Measurements from ENCODE around the gene TAF4. TPM values are rescaled to one million over a fixed set of nuclear protein-coding genes. Genes with fewer than 3 reads are reported as not detected.

TAF4 gene
- total and polyA plus RNA-seq, 2 donors (not counting 3 experiments of a cell fraction or from before 2014, with no cell fraction given), result 6.1 to 19.5 TPM

DNA sequence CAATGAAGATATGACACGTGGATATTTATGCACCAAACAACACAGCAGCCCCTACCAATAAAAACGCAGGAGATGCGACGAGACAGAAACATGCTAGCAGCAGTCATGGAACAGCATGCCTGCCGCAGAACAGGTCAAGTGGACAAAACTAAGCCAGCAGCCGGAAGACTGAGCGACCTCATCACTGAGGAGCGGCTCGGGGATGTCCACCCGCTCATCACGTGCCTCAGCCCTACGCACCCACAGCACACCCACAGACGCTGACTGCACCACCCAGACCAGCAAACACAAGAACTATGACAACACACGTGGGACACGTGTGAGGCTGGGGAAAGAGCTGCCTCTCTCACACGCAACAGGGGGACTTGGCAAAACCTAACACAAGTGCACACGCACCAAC is 81.7 kb downstream of the TAF4 start:
- dilution Hi-C loops (cut with MboI; ENCODE audit: extremely low pct_ligation_motif_present, low sequenced_read_pairs), result no loop called here

More for the DNA sequence above, 81.7 kb downstream of the TAF4 start:
- Histone ChIP-seq H3K4me3 (replicated peaks in 1 of 3; ENCODE audit: insufficient read depth in 1 of 3, low read depth in 1 of 3, low read length in 3 of 3) (no peak overlapping the region), H3K9me3 (replicated peaks; ENCODE audit: control insufficient read depth, insufficient read depth, low read length) (no peaks in the 10 kb centered on the region), H4K20me1 (replicated peaks; ENCODE audit: control insufficient read depth, extremely low read depth, insufficient read depth, low read length) (no peaks in the 10 kb centered on the region), H3K27me3 (ENCODE audit: control insufficient read depth in 2 of 2, insufficient read depth in 2 of 2, low read length in 2 of 2) (no peaks in the 10 kb centered on the region), H3K4me2 (ENCODE audit: insufficient read depth, low read length) (no peak overlapping the region), H3K36me3 (ENCODE audit: control insufficient read depth in 2 of 2, extremely low read depth in 1 of 2, insufficient read depth in 2 of 2, low read length in 2 of 2) (peaks cover 0 to 8% of the 10 kb centered on the region in 2 experiments), H3K9me1 (replicated peaks; ENCODE audit: control insufficient read depth, extremely low read depth, insufficient read depth, low read length) (no peaks in the 10 kb centered on the region), H3K4me1 (ENCODE audit: control insufficient read depth, extremely low read depth, insufficient read depth, low read length) (no peaks in the 10 kb centered on the region), H3K27ac (ENCODE audit: insufficient read depth, low read depth, low read length) (no peak overlapping the region), H2AFZ (ENCODE audit: low read depth, low read length) (no peak overlapping the region), H3K9ac (replicated peaks; ENCODE audit: extremely low read depth, insufficient read depth, low read length) (no peak overlapping the region), H3K79me2 (ENCODE audit: control insufficient read depth, insufficient read depth, low read length) (no peaks in the 10 kb centered on the region)
- CTCF ChIA-PET, result no interaction called here
- intact Hi-C loops (cut with micrococcal nuclease), result no loop called here
- FAIRE-seq (no peak), DNase-seq (ENCODE audit: low read depth, low spot score) (no peak)
- TF ChIP-seq FOS (IDR thresholded peaks at IDR 0.05; ENCODE audit: borderline replicate concordance, insufficient read depth, low read length) (no peak), EZH2 (IDR thresholded peaks at IDR 0.05; ENCODE audit: borderline replicate concordance, low read depth, low read length, severe bottlenecking) (no peak), MYC (IDR thresholded peaks at IDR 0.05; ENCODE audit: low read depth, low read length) (no peak), POLR2A (IDR thresholded peaks at IDR 0.05; ENCODE audit: low read depth, low read length) (no peak), GATA2 (IDR thresholded peaks at IDR 0.05; ENCODE audit: insufficient read depth, insufficient read length, low read depth, low read length) (no peak), POLR2AphosphoS5 (IDR thresholded peaks at IDR 0.05; ENCODE audit: insufficient read depth, low read depth, low read length) (no peak), JUN (IDR thresholded peaks at IDR 0.05; ENCODE audit: borderline replicate concordance, insufficient read depth, insufficient read length, low read depth) (no peak)
- TF ChIP-seq, protein P1, sequence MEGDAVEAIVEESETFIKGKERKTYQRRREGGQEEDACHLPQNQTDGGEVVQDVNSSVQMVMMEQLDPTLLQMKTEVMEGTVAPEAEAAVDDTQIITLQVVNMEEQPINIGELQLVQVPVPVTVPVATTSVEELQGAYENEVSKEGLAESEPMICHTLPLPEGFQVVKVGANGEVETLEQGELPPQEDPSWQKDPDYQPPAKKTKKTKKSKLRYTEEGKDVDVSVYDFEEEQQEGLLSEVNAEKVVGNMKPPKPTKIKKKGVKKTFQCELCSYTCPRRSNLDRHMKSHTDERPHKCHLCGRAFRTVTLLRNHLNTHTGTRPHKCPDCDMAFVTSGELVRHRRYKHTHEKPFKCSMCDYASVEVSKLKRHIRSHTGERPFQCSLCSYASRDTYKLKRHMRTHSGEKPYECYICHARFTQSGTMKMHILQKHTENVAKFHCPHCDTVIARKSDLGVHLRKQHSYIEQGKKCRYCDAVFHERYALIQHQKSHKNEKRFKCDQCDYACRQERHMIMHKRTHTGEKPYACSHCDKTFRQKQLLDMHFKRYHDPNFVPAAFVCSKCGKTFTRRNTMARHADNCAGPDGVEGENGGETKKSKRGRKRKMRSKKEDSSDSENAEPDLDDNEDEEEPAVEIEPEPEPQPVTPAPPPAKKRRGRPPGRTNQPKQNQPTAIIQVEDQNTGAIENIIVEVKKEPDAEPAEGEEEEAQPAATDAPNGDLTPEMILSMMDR (IDR thresholded peaks at IDR 0.05; ENCODE audit: extremely low read depth in 1 of 2, insufficient read depth in 1 of 2, low read depth in 1 of 2, low read length in 2 of 2), result no peak
- TF ChIP-seq, protein P2, sequence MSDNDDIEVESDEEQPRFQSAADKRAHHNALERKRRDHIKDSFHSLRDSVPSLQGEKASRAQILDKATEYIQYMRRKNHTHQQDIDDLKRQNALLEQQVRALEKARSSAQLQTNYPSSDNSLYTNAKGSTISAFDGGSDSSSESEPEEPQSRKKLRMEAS (IDR thresholded peaks at IDR 0.05; ENCODE audit: insufficient read depth, insufficient read length), result no peak
- BruUV-seq (replicated peaks), result no TSS peak
- POLR2A ChIA-PET, result no interaction called here

Data from endothelial cell of umbilical vein (primary cell).